Measurements from ENCODE around the gene EPHX1.
"Not testable (repeated sequence)": the region's sequence is repeated elsewhere in the genome, so short reads cannot be mapped to it uniquely, and the experiment has no call there.

EPHX1 gene

DNA sequence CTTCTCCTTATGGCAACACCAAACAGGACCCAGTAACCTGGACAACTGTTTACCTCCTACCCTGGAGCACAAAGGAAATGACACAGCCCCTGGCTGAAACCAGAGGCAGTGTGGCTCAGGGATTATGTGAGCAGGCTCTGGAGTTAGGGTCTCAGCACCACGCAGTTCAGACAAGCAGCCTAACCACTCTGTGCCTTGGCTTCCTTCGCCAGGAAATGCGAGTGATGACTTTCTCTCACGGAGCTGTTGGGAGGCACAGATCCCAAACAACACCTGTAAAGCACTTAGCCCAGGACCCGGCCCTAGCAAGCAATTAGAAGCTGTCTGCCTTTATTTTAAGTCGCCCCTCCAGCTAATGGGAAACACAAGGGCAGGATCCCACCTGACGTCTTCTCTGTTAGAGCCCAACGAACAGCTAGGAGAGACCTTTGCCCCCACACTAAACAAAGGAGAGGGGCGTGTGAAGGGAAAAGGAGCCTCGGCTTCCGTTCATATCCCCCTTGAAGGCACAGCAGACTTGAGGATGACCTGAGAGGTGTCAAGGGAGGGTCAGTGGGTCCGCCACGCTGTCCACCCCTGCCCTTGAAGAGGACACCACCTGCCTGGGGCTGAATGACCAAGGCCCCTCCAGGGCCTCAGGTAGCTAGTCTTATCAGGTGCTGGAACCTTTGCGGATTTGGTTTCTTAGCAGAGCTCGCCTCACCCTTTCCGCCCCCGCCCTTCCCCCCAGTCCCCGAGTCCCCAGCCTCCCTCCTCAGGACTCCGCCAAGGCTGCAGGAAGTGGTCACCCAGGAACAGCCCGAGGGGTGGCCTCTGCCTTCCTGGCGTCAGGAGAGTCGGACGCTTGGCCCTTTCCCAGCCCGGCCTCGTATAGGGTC, 71.4 kb downstream of the EPHX1 start:
- DNase-seq (ENCODE audit: low spot score): peak; percentile 57

DNA sequence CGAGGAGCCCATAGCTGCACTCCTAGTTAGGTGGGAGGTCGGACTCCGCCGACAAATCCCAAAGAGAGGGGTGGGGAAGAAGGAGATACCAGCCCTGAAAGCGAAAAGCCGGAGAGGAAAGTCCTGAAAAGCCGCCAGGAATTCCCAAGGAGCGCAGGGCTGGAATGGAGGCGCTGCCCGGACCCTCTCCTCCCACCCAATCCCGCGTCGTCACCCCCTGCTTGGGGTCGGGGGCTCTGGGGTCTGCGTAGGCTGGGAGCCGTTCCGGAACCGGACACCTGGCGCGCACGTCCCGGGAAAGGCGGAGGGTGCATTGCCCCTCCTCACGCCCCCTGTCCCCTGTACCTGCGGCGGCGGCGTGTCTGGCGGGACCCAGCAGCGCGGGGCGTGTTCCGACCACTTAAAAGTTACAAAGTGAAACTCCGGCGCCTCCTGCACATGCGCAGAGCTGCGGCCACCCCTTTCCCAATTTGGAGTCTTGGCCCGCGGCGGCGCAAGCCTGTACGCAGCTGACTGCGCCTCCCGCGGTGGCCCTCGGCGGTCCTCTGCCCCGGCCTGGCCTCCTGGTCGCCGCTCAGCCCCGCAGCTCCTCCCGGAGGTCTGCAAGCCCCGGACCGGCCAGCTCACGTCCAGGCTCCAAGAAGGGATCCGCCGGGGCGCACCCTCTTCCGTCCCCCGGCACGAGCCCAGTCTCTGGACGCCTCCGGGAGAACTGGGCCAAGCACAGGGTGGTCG, 72.2 kb downstream of the EPHX1 start, which contains the start of gene TMEM63A:
TMEM63A (minus strand) TSS at position 422 of the 735 bp plus-strand sequence. CDS start 4,800 bp downstream, outside the sequence.
- peak; percentile 94 for DNase-seq (ENCODE audit: low spot score)

DNA sequence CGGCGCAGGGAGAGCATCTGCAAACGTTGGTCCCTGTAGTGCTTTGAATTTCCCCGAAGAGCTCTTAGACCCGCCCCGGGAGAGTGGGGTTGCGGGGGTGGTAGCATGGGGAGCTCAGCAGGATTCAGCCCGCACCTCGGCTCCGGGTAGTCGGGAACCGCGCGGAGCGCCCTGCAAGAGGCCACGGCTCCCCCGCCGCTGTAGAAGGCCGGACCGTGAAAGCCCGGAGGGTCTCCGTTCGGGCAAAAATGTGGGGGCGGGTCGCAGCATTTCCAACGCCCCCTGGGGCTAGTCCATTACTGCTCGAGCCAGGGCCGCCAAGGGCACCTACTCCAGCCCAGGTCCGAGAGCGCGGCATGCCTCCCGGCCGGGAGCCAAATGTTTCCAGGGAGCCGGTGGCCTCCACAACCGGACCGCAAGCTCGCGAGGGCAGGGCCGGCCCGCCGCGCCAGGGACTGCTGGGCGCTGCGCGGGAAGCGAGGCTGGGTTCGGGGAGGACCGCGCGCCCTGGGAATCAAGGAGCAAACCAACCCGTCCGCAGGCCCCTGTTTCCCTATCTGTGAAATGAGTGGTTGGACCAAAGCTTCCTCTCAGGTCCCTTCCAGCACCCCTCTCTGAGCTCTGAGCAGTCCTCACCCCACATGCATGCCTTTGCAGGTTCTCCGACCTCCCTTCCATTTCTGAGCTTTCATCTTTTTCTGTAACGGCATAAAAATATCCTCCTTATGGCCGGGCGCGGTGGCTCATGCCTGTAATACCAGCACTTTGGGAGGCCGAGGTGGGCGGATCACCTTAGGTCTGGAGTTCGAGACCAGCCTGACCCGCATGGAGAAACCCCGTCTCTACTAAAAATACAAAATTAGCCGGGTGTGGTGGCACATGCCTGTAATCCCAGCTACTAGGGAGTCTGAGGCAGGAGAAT, 73.0 kb downstream of the EPHX1 start:
- peak; percentile 68 for DNase-seq (ENCODE audit: low spot score)

DNA sequence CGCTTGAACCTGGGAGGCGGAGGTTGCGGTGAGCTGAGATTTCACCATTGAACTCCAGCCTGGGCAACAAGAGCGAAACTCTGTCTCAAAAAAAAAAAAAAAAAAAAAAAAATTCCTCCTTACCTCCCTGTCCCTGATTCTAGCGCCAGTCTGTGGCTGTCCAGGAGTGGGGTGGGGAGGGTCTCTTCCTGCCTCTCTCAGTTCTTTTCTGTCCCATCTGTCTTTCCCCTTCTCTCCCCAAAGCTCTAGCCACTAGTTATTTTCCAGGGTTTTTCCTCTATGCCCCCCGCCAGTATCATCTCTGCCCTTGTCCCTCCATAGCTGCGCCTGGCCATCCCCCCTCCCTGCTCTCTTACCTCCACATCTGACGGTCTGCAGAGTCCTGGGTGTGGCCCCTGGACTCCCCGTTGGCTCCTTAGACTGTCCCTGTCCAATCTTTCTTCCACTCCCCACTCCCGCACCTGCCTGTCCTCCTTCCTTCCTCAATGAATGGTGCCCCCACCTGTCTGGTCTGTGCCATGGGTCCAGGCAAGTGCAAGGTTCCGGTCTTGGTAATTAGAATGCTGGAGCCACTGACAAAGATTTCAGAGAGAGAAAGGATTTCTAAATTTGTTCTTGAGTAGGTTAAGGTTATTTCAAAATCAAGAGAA, 73.8 kb downstream of the EPHX1 start:
- no peak for DNase-seq (ENCODE audit: low spot score)

DNA sequence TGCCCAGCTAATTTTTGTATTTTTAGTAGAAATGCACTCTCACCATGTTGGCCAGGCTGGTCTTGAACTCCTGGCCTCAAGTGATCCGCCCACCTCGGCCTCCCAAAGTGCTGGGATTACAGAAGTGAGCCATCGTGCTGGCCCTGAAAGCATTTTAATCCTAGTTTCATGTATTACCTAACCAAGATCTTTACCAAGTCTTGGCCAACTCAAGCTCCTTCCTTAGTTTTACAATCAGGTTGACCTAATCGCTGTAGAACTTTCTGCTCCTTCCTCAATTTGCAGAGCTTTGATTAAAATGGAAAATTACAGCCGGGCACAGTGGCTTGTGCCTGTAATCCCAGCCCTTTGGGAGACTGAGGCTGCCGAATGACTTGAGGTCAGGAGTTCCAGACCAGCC, 75.4 kb downstream of the EPHX1 start:
- DNase-seq (ENCODE audit: low spot score): no peak

DNA sequence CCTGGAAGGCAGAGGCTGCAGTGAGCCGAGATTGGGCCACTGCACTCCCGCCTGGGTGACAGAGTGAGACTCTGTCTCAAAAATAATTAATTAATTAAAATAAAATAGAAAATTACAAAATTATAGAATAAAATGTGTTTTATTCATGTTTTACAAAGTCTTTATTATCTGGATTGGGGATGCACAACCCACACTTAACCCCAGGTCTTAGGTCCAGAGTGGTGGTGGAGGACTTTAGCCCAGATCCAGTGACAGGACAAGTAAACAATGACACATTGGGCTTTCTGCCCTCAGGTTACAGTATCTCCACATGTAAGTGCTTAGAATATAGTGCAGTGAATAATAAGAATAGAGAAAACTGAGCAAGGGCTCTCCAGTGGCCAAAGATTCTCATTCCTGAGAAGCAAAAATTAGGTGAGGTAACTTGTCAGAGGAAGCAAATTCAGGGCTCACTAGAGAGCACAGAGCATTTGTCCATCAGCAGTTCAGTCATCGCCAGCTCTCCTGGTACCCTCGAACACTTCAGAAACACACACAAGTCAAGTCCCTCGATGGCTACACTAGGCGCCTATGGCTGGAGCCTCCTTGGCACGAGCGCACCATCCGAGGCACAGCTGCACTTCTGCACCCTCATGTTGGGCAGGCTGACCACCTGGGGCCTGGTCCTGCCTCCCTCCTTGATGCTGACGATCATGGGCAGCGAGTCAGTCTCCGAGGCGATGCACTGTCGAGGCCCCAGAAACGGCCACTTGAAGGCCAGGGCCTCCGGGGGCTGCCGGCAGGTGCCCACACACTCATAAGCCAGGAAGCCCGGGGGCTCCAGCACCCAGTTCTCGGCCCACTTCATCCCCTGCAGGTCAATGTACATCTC, 76.5 kb downstream of the EPHX1 start:
- DNase-seq (ENCODE audit: low spot score): no peak

DNA sequence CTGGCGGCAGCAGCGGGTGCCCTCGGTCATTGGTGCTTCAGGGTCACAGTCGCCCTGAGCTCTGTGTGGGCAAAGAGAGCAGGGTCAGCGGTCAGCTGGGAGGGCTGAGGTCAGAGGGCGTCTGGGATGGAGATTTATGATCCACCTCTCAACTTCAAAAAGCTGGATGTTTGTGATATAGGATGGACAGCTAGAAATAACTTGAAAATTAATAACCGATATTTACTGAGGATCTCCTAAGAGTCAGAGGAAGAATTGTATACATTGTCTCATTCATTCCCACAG, 77.0 kb downstream of the EPHX1 start:
- DNase-seq (ENCODE audit: low spot score): no peak

DNA sequence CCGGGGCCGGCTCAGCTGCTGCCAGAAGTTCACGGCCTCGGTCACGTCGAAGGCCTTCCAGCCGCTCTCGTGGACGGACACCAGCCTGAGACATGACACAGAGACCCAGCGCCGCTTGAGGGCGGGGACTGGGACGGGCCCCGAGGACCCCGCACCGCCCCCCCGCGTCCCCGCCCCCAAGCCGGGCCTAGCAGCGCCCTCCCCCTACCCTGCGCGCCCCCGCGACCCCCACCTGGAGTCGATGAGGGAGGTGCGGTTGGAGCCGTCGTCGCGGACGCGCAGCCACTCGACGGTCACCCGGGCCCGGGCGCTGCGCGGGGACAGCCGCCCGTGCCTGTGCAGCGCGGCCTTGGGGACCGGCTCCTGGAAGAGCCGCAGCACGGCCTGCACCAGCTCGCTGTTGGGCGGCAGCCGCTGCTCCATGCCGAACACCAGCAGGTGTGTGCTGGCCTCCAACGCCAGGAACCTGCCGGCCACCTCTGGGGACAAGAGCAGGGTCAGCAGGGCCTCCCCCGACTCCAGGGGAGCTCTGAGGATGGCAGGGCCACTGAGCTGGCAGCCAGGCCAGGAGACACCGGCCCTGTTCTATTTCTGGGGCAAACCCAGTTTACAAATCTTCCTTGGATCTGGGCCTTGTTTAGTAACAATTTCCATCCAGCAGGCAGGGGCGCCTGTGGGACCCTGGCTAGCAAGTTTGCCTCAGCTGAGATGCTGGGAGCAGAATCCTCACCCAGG, 77.8 kb downstream of the EPHX1 start:
- not testable (repeated sequence) for DNase-seq (ENCODE audit: low spot score)

DNA sequence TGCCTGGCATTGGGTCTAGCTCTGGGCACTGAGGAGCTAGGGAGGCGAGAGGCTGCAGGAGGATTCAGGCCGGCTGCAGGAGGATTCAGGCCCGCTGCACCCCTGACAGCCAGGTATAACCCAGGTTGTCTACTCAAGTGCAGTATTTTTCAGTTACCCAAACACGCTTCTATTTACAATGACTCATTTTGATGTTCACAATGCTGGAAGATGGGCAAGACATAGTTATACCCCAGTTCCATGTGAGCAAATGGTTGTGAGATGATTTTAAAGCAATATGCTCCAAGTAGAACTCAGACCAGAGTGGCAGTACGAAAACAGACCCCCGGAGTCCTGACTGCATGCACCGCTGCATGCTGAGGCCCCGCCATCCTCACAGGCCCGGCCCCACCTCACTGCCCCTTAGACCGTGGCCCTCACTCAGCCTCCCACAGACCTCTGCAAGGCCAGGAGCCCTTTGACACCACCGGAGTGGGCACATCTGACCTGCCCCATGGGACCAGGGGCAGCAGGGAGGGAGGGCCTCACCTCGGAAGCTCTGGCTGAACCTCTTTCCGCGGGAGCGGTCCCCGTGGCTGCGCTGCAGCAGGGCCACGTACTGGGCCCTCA, 78.5 kb downstream of the EPHX1 start:
- DNase-seq (ENCODE audit: low spot score): no peak

DNA sequence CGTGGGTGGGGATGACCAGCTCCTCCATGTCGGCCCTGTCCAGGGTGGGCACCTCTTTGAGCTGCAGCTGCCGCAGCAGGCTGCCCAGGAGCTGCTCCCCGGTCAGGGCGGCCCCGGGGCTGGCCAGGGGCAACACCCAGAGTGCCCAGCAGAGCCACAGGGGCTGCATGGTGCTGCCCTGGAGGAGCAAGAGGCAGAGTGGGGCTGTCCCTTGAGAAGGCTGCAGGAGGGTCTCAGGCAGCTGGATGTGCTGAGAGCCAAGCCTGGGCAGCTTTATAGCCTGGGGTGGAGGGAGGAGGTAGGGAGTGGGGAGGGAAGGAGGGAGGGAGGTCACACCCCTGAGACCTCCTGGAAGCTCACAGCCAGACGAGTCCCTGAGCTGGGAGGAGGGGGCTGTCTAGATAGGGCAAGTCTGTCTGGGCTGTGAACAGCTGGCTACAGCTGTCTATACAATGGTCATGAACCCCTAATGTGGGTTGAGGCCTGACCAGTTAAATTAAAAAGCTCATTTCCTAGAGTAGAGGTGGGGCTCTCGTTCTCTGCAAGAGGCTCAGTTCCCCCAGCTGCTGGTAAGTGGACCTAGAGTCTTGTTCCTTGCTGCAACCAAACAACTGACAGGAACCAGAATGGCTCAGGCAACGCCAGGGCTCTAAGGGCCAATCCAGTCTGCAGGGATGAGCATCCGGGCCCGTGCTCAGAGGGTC, 79.1 kb downstream of the EPHX1 start, which contains the start of gene LEFTY1:
LEFTY1 (minus strand) TSS at position 249 of the 704 bp plus-strand sequence; CDS start at position 169, 80 bp downstream.
- peak; percentile 41 for DNase-seq (ENCODE audit: low spot score)

DNA sequence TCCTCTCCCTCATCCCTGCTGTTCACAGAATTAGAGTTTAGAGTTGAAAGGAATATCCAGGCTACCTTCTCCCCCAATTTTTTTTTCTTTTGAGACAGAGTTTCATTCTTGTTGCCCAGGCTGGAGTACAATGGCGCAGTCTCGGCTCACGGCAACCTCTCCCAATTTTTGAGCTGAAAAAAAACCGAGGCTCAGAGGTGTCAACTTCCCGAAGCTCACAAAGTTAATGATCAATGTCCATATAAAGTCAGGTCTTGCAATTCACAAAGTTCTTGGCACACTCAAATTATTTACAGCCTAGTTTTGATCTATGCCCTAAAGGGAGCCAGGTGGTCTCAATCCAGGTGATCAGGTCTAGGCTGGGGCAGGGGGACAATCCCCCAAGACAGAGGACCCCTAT, 79.8 kb downstream of the EPHX1 start:
- no peak for DNase-seq (ENCODE audit: low spot score)

DNA sequence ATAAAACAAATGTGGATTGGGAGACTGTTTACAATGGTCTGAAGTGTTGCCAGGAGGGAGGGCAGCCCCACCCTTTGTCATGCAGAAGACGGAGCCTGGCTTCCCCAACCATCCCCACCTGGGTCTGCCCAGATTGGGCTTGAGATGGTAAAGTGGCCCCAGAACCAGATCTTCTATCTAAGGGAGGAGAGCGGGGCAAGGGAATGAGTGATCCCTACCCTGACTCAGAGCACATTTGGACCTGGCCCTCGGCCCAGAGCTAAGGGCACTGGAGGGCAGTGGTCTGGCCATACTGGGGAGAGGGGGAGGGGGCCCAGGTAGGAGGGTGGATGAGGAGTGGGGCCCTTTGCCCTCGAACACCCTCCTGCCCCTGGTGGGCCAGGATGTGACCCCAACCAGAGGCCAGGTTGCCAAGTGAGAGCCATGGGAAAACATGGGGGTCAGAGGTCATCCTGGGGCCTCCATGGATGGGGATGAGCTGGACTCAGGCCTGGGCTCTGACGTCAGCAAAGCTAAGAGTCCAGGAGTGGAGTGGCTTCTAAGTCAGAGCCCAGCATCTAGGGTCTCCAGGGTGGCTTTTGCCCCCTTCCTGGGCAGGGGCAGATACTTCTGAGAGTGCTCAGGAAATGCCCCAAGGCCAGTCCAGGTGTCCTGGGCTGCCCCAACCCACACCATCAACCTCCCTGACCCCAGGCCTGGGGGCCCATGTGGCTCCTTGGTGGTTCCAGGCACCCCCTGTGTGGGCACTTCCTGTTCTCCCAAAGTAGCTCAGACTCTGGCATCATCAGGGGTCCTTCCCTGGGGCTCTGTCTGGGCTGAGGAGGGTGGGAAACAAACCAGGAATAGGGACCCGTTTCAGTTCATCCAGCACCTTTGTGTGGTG, 80.7 kb downstream of the EPHX1 start:
- peak; percentile 62 for DNase-seq (ENCODE audit: low spot score)

DNA sequence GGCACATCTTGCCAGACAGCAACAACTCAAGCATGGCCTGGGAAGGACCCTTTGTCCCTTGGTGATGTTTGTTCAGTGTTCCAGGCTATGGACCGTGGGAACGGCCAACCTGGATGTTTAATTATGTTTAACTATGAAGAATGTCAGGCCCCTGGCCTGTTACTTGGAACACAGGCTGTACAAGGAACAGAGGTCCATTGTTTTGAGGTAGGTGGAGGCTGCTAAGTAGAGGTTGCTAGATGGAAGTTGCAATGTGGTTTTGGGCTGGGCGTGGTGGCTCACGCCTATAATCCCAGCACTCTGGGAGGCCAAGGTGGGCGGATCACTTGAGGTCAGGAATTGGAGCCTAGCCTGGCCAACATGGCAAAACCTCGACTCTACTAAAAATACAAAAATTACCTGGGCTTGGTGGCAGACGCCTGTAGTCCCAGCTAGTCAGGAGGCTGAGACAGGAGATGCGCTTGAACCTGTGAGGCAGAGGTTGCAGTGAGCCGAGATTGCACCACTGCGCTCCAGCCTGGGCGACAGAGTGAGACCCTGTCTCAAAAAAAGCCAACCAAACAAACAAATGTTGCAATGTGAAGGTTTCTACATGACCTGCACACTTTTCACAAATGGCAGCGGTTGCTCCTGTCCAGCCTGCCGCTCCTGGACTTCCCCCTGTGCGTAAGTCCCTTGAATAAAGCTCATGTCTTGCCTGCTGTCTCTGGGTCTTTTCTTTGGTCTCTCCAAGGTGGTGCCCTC, 81.5 kb downstream of the EPHX1 start:
- DNase-seq (ENCODE audit: low spot score): no peak

DNA sequence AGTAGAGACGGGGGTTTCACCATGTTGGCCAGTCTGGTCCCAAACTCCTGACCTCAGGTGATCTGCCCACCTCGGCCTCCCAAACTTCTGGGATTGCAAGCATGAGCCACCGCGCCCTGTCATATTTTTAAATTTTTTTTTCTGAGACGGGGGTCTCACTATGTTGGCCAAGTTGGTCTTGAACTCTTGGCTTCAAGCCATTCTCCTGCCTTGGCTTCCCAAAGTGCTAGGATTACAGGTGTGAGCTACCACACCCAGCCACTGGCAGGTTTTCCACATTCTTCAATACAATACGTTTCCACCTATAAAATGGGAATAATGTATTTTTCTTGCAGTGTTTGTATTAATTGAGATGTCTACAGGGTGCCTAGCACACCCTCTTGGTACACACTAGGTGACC, 82.4 kb downstream of the EPHX1 start:
- DNase-seq (ENCODE audit: low spot score): no peak
